HL-60 (cell line): ENCODE measurements around the gene GID4.

Experiments
- DNase-seq, 2 experiments: peaks; one replicate each; pipeline ENCODE4 v3.0.0-alpha.2; 2010 to 2020; ENCODE audit warnings: low read depth in 1 of 2, low spot score in 1 of 2
- H3K27ac ChIP-seq: fragments of 250-450 bp; sonication (Bioruptor Pico); replicated peaks from 2 replicates; pipeline ENCODE4 v1.5.1; 2020; ENCODE audit warnings: mild to moderate bottlenecking, moderate library complexity
- H3K27me3 ChIP-seq: fragments of 250-450 bp; sonication (Bioruptor Pico); 2 replicates; pipeline ENCODE4 v1.5.1; 2021; ENCODE audit warnings: mild to moderate bottlenecking, moderate library complexity; ENCODE audit not compliant: insufficient read depth, poor library complexity, severe bottlenecking
- H3K4me3 ChIP-seq: replicated peaks from 2 replicates; pipeline ENCODE4 v1.5.1; 2011; ENCODE audit warnings: mild to moderate bottlenecking, control low read depth, low read length; ENCODE audit not compliant: insufficient read depth
- CTCF ChIP-seq: IDR thresholded peaks from one replicate; pipeline ENCODE4 v1.5.1; 2011; ENCODE audit warnings: low read length, control low read depth, inconsistent platforms; ENCODE audit not compliant: insufficient read depth
- GABPA ChIP-seq: IDR thresholded peaks from 2 replicates; pipeline ENCODE4 v1.6.1; 2012; ENCODE audit warnings: low read depth
- POLR2AphosphoS5 ChIP-seq: IDR thresholded peaks from 2 replicates; pipeline ENCODE4 v1.6.1; 2012; ENCODE audit warnings: low read depth
- SPI1 ChIP-seq: IDR thresholded peaks from 2 replicates; pipeline ENCODE4 v1.6.1; 2012; ENCODE audit warnings: low read depth, mild to moderate bottlenecking, borderline replicate concordance
- TF ChIP-seq, protein P1 (sequence below): IDR thresholded peaks from 2 replicates; pipeline ENCODE4 v1.6.1; 2012; ENCODE audit warnings: low read depth; ENCODE audit not compliant: insufficient replicate concordance

Gene GID4

GRCh38 chr17:18117533-18117932 lies 78.3 kb downstream of the GID4 start:
- Histone ChIP-seq H3K27ac (no peak overlapping the region), H3K4me3 (no peak overlapping the region), H3K27me3 (no peaks in the 10 kb centered on the region)
- TF ChIP-seq CTCF (no peak), GABPA (no peak), SPI1 (no peak), POLR2AphosphoS5 (no peak)
- TF ChIP-seq, protein P1, sequence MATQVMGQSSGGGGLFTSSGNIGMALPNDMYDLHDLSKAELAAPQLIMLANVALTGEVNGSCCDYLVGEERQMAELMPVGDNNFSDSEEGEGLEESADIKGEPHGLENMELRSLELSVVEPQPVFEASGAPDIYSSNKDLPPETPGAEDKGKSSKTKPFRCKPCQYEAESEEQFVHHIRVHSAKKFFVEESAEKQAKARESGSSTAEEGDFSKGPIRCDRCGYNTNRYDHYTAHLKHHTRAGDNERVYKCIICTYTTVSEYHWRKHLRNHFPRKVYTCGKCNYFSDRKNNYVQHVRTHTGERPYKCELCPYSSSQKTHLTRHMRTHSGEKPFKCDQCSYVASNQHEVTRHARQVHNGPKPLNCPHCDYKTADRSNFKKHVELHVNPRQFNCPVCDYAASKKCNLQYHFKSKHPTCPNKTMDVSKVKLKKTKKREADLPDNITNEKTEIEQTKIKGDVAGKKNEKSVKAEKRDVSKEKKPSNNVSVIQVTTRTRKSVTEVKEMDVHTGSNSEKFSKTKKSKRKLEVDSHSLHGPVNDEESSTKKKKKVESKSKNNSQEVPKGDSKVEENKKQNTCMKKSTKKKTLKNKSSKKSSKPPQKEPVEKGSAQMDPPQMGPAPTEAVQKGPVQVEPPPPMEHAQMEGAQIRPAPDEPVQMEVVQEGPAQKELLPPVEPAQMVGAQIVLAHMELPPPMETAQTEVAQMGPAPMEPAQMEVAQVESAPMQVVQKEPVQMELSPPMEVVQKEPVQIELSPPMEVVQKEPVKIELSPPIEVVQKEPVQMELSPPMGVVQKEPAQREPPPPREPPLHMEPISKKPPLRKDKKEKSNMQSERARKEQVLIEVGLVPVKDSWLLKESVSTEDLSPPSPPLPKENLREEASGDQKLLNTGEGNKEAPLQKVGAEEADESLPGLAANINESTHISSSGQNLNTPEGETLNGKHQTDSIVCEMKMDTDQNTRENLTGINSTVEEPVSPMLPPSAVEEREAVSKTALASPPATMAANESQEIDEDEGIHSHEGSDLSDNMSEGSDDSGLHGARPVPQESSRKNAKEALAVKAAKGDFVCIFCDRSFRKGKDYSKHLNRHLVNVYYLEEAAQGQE, result no peak
- DNase-seq, result no peak
